ENCODE measurements around the gene MTA2.

MTA2 gene

DNA sequence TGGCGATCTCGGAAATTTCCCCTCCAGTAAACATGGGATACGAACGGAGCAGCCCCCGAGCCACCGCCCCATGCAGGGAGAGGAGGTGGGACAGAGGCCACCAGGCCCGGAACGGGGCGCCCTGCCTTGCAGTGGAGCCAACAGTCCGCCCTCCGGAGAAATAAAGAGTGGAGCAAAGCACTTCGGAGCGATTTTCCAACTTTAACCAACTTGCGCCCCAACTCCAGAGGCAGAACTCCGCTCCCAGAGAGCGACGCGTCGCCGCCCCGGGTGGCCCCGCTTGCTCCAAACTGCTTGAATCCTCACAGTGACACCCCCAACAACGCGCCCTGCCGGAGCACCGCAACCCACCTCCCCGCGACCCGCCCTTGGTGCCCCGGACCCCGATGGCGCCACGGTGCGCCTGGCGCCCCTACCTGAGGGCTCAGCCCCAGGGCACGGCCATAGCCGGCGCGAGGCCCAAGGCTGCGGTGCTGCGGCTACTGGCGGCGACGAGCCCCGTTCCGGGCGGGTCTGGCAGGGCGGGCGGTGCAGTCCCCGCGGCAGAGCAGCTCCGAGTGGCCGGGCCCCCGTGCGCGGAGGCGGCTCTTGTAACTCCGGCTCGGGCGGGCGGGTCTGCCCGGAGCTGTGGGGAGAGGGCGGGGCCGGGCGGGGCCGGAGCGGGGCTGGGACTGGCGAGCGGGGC lies 55.3 kb downstream of the MTA2 start, which contains the start of gene AHNAK:
TSS of gene AHNAK (minus strand) at position 563 of the 685 bp plus-strand sequence. CDS start 10,708 bp downstream, outside the sequence.
- peak; percentile 60 for DNase-seq

- peak; percentile 64 for DNase-seq
Measured at GRCh38 chr11:62545437-62546243, 56.0 kb downstream of the MTA2 start.

GRCh38 chr11:62544581-62545436 lies 56.9 kb downstream of the MTA2 start:
- DNase-seq, result peak; percentile 34

DNA sequence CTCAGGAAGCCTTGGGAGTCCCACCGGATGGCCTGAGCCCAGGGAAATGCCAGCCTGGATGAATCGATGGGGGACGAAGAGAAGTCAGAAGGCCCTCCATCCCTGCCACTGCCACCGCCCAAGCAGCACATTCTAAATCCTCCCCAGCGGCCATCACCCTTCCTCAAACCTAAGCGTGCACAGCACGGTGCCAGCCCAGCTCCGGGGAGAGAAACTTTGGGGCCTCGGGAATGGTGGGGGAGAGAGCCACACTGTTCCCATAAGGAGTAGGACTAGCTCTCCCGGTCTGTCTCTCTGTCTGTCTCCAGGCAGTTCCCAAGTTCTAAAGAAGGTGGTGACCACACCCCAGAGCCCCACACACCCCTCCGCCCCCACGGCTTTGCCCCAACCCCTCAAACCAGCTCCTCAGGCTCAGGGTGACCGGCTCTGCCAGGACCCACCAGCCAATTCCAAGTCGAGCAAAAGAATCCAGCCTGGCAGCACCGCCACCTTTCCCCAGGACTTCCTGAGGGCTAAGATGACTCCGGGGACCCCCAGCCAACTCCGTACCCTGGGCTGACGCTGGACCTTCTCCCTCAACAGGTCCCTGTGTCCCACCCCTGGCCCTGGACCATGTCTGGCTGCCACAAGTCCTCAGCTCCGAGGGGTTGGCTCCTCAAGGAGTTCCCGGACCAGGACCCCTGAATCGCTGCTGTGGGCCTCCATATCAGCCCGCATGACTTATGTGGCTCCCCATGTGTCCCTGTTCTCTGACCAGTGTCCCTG lies 57.8 kb downstream of the MTA2 start:
- DNase-seq, result no peak

Data from stimulated activated CD4-positive, alpha-beta T cell treated with anti-CD3 and anti-CD28 coated beads, Interleukin-4, amount 100 ng/mL, for 24 hours (primary cell).